ENCODE measurements around the gene MAP7D1.

- TF ChIP-seq CTCF (IDR thresholded peaks at IDR 0.05 in 2 of 3, conservative IDR thresholded peaks at IDR 0.05 in 1 of 3; ENCODE audit: control insufficient read depth in 2 of 3, extremely low read depth in 1 of 3, insufficient read depth in 1 of 3, low read depth in 3 of 3, low read length in 3 of 3) (no peak), POLR2AphosphoS5 (IDR thresholded peaks at IDR 0.05; ENCODE audit: low read length) (no peak), USF2 (IDR thresholded peaks at IDR 0.05; ENCODE audit: borderline replicate concordance, low read depth, low read length) (no peak)
Observed at GRCh38 chr1:36149973-36150295, 6.0 kb upstream of the MAP7D1 start.
